ENCODE data around the gene NACAD. TPM values are rescaled to one million over a fixed set of nuclear protein-coding genes. Genes with fewer than 3 reads are reported as not detected.
"Not testable (repeated sequence)": the region's sequence is repeated elsewhere in the genome, so short reads cannot be mapped to it uniquely, and the experiment has no call there.

The NACAD gene
- total RNA-seq, 1 donor from 2014 or later, result 21.9 TPM

GRCh38 chr7:45114926-45115325 is 26.2 kb upstream of the NACAD start:
- Mint-ChIP-seq H3K4me3 (ENCODE audit: unreplicated experiment) (no peak overlapping the region), H3K36me3 (ENCODE audit: low read depth) (no peaks in the 10 kb centered on the region), H3K27ac (ENCODE audit: unreplicated experiment) (no peak overlapping the region), H3K27me3 (ENCODE audit: low read depth) (peaks cover 15% of the 10 kb centered on the region), H3K4me1 (ENCODE audit: low read depth) (peaks cover 24% of the 10 kb centered on the region), H3K9me3 (ENCODE audit: low read depth) (no peaks in the 10 kb centered on the region)
- no peak for DNase-seq (ENCODE audit: low spot score)
- TF ChIP-seq CTCF (IDR thresholded peaks at IDR 0.05), result no peak

GRCh38 chr7:45114257-45114656 is 25.5 kb upstream of the NACAD start:
- not testable (repeated sequence) for H3K4me3 Mint-ChIP-seq (ENCODE audit: unreplicated experiment); H3K27ac Mint-ChIP-seq (ENCODE audit: unreplicated experiment); DNase-seq (ENCODE audit: low spot score); H3K9me3 Mint-ChIP-seq (ENCODE audit: low read depth); H3K36me3 Mint-ChIP-seq (ENCODE audit: low read depth)
- H3K27me3 Mint-ChIP-seq (ENCODE audit: low read depth), result peaks cover 15% of the 10 kb centered on the region
- H3K4me1 Mint-ChIP-seq (ENCODE audit: low read depth), result peaks cover 26% of the 10 kb centered on the region

DNA sequence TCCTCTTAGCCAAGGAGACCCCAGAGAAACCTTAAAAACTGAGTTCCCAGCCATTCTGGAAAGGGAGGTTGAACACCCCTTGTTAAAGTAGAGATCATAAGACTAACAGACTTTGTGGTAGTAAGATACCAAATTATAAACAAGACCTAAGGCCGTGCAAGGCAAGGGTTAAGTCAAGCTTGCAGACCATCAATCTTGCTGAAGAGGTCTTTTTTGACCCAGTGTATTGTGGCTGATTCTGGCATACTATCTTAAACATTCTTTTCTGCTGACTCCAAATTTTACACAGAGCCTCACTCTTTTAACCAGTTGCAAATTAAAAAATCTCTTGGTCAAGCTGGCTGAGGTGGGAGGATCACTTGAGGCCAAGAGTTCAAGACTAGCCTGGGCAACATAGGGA is 23.9 kb upstream of the NACAD start:
- H3K4me1 Mint-ChIP-seq (ENCODE audit: low read depth), result peaks cover 38% of the 10 kb centered on the region
- H3K4me3 Mint-ChIP-seq (ENCODE audit: unreplicated experiment), result peak overlapping the region; percentile 96
- DNase-seq (ENCODE audit: low spot score), result no peak
- H3K9me3 Mint-ChIP-seq (ENCODE audit: low read depth), result no peaks in the 10 kb centered on the region
- H3K27me3 Mint-ChIP-seq (ENCODE audit: low read depth), result peaks cover 15% of the 10 kb centered on the region
- TF ChIP-seq CTCF (IDR thresholded peaks at IDR 0.05), result no peak
- peak overlapping the region; percentile 32 for H3K27ac Mint-ChIP-seq (ENCODE audit: unreplicated experiment)
- H3K36me3 Mint-ChIP-seq (ENCODE audit: low read depth), result peaks cover 4% of the 10 kb centered on the region

DNA sequence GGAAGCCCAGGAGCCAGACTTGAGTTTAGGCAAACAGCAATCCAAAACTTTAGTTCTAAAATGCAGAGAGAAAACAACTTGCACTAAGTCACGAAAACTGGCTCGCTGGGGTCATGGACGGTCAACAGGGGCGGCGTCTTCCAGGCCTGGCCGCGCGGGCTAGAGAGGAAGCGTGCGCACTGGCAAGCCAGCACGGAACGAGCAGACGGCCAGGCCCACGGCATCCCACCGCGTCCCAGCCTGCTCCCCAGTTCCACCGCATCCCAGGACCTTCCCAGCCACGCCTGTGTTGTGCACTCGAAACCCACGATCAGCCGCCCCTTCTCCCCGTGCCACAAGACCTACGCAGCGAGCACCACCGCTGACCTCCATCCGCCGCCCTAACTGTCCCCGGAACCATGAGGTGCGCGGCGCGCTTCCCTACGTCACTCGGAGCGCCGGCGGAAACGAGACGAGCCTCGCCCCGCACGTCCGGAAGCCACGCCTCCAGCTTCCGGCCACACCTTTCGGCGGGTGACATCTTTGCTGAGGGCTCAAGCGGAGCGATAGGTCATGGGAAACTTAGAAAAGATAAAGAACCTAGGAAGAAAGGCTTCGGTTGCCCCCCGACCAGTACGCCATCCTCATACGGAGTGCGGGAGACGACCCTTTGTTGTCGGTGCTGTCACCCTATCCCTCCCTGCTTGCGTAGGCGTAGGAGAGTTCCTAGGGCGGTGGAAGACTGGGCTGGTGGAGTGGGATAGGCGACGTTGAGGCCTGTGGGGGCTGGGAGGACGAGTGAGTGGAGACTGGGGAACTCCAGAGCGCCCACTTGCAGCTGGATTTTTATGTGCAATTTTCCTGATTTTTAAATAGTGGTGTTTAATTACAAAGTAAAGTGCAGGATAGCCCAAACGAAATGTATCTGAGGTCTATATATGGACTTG is 22.8 kb upstream of the NACAD start, which contains the start of gene TBRG4:
TBRG4 (minus strand) TSS at position 400 of the 926 bp plus-strand sequence. CDS start 2,460 bp downstream, outside the sequence.
- Mint-ChIP-seq H3K4me3 (ENCODE audit: unreplicated experiment) (peak within 1 kb of the TSS; percentile 96), H3K36me3 (ENCODE audit: low read depth) (peaks cover 4% of the 10 kb centered on the region), H3K27ac (ENCODE audit: unreplicated experiment) (peak within 1 kb of the TSS; percentile 98), H3K9me3 (ENCODE audit: low read depth) (no peaks in the 10 kb centered on the region), H3K27me3 (ENCODE audit: low read depth) (peaks cover 14% of the 10 kb centered on the region), H3K4me1 (ENCODE audit: low read depth) (peaks cover 41% of the 10 kb centered on the region)
- peak; percentile 96 for DNase-seq (ENCODE audit: low spot score)
- TF ChIP-seq CTCF (IDR thresholded peaks at IDR 0.05), result peak; percentile 75

DNA sequence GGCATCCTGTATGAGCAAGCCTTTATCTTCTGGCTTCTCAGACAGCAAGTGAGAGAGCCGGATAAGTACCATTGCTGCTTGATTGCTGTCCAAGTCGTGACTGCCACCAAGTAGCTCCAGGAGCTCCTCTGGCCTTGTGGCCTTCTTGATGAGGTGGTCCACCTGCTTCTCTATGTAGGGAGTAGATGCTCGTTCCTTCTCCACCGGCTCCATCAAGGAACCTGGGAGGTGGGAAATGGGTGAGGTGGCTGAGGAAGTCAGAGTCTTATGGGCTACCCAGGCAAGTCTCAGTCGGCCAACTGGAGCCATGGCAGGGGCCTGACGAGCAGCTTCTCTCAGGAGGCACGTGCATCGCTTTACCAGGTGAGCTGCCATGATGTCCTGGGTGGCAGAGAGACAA is 20.1 kb upstream of the NACAD start:
- no peak for DNase-seq (ENCODE audit: low spot score)
- no peak for TF ChIP-seq CTCF (IDR thresholded peaks at IDR 0.05)
- no peaks in the 10 kb centered on the region for H3K9me3 Mint-ChIP-seq (ENCODE audit: low read depth)
- no peak overlapping the region for H3K27ac Mint-ChIP-seq (ENCODE audit: unreplicated experiment)
- peaks cover 41% of the 10 kb centered on the region for H3K4me1 Mint-ChIP-seq (ENCODE audit: low read depth)
- peaks cover 6% of the 10 kb centered on the region for H3K36me3 Mint-ChIP-seq (ENCODE audit: low read depth)
- H3K27me3 Mint-ChIP-seq (ENCODE audit: low read depth), result no peaks in the 10 kb centered on the region
- H3K4me3 Mint-ChIP-seq (ENCODE audit: unreplicated experiment), result no peak overlapping the region

Data from chondrocyte (in vitro differentiated cells).